ENCODE results near the gene RIN3.

Gene RIN3

GRCh38 chr14:92484132-92484823 lies 29.3 kb upstream of the RIN3 start:
- DNase-seq (ENCODE audit: low spot score), result no peak

GRCh38 chr14:92486881-92487280 lies 26.7 kb upstream of the RIN3 start:
- no peak for DNase-seq (ENCODE audit: low spot score)

GRCh38 chr14:92487513-92488133 lies 26.0 kb upstream of the RIN3 start:
- no peak for DNase-seq (ENCODE audit: low spot score)

- no peak for DNase-seq (ENCODE audit: low spot score)
Observed at GRCh38 chr14:92489394-92490238, 24.0 kb upstream of the RIN3 start.

GRCh38 chr14:92490239-92490959 lies 23.2 kb upstream of the RIN3 start:
- no peak for DNase-seq (ENCODE audit: low spot score)

- DNase-seq (ENCODE audit: low spot score), result no peak
Observed at GRCh38 chr14:92491782-92492181, 21.8 kb upstream of the RIN3 start.

GRCh38 chr14:92492258-92492657 lies 21.3 kb upstream of the RIN3 start:
- no peak for DNase-seq (ENCODE audit: low spot score)

GRCh38 chr14:92493024-92493423 lies 20.6 kb upstream of the RIN3 start:
- DNase-seq (ENCODE audit: low spot score), result no peak

- DNase-seq (ENCODE audit: low spot score), result no peak
Observed at GRCh38 chr14:92493492-92493891, 20.1 kb upstream of the RIN3 start.

GRCh38 chr14:92494512-92494911 lies 19.1 kb upstream of the RIN3 start:
- DNase-seq (ENCODE audit: low spot score), result no peak

- DNase-seq (ENCODE audit: low spot score), result no peak
Observed at GRCh38 chr14:92495027-92495426, 18.6 kb upstream of the RIN3 start.

- no peak for DNase-seq (ENCODE audit: low spot score)
Observed at GRCh38 chr14:92496191-92496857, 17.3 kb upstream of the RIN3 start.

GRCh38 chr14:92497391-92497790 lies 16.2 kb upstream of the RIN3 start:
- no peak for DNase-seq (ENCODE audit: low spot score)

- no peak for DNase-seq (ENCODE audit: low spot score)
Observed at GRCh38 chr14:92499234-92499633, 14.3 kb upstream of the RIN3 start.

- DNase-seq (ENCODE audit: low spot score), result no peak
Observed at GRCh38 chr14:92500491-92500941, 13.1 kb upstream of the RIN3 start.

- DNase-seq (ENCODE audit: low spot score), result no peak
Observed at GRCh38 chr14:92501891-92502351, 11.7 kb upstream of the RIN3 start.

- DNase-seq (ENCODE audit: low spot score), result no peak
Observed at GRCh38 chr14:92502541-92503286, 10.9 kb upstream of the RIN3 start.

- DNase-seq (ENCODE audit: low spot score), result no peak
Observed at GRCh38 chr14:92503756-92504491, 9.7 kb upstream of the RIN3 start.

- DNase-seq (ENCODE audit: low spot score), result no peak
Observed at GRCh38 chr14:92505826-92506225, 7.8 kb upstream of the RIN3 start.

- no peak for DNase-seq (ENCODE audit: low spot score)
Observed at GRCh38 chr14:92506231-92506630, 7.3 kb upstream of the RIN3 start.

All from SK-N-DZ (cell line).